Measurements from ENCODE around the gene NID2. TPM values are rescaled to one million over a fixed set of nuclear protein-coding genes. Genes with fewer than 3 reads are reported as not detected.

NID2 gene
- total RNA-seq, 1 donor from 2014 or later = 24.7 TPM

GRCh38 chr14:52054678-52055077 lies 14.2 kb downstream of the NID2 start:
- no peaks in the 10 kb centered on the region for H3K36me3 ChIP-seq
- H3K4me2 ChIP-seq = no peak overlapping the region
- no peaks in the 10 kb centered on the region for H3F3A ChIP-seq (ENCODE audit: low read depth)
- H3K27me3 ChIP-seq = no peaks in the 10 kb centered on the region
- no peak for TF ChIP-seq EZH2phosphoT487 (IDR thresholded peaks at IDR 0.05)
- no peak for TF ChIP-seq CTCF (IDR thresholded peaks at IDR 0.05)
- no peak overlapping the region for H2AFZ ChIP-seq (replicated peaks)
- no peak overlapping the region for H3K4me3 ChIP-seq
- Mint-ChIP-seq H3K4me3 (no peak overlapping the region), H3K36me3 (peaks cover 2% of the 10 kb centered on the region), H3K9me3 (no peaks in the 10 kb centered on the region), H3K4me1 (peaks cover under 1% of the 10 kb centered on the region), H3K27me3 (ENCODE audit: insufficient read depth, low read depth) (peaks cover 2% of the 10 kb centered on the region), H3K27ac (no peak overlapping the region)
- H3K27ac ChIP-seq = no peak overlapping the region
- no peaks in the 10 kb centered on the region for H3K4me1 ChIP-seq
- H3K9ac ChIP-seq = no peak overlapping the region
- no peaks in the 10 kb centered on the region for H3K9me3 ChIP-seq (ENCODE audit: low read depth)
- H3K79me2 ChIP-seq (ENCODE audit: low read depth) = no peaks in the 10 kb centered on the region
- DNase-seq (ENCODE audit: low spot score) = no peak
- H4K20me1 ChIP-seq (ENCODE audit: low read depth) = no peaks in the 10 kb centered on the region

GRCh38 chr14:52053044-52053443 lies 15.8 kb downstream of the NID2 start:
- H3K36me3 Mint-ChIP-seq = peaks cover 2% of the 10 kb centered on the region
- no peak for TF ChIP-seq CTCF (IDR thresholded peaks at IDR 0.05)
- TF ChIP-seq EZH2 (IDR thresholded peaks at IDR 0.05) = no peak
- no peak overlapping the region for H3K27ac ChIP-seq
- H4K20me1 ChIP-seq (ENCODE audit: low read depth) = no peaks in the 10 kb centered on the region
- no peaks in the 10 kb centered on the region for H3K36me3 ChIP-seq
- H3K9me3 ChIP-seq (ENCODE audit: low read depth) = no peaks in the 10 kb centered on the region
- H3K27ac Mint-ChIP-seq = peak overlapping the region; percentile 34
- no peak overlapping the region for H3K4me3 ChIP-seq
- DNase-seq (ENCODE audit: low spot score) = no peak
- H3K9ac ChIP-seq = no peak overlapping the region
- H3K27me3 ChIP-seq = no peaks in the 10 kb centered on the region
- H3F3A ChIP-seq (ENCODE audit: low read depth) = no peaks in the 10 kb centered on the region
- H3K27me3 Mint-ChIP-seq (ENCODE audit: insufficient read depth, low read depth) = peaks cover 2% of the 10 kb centered on the region
- no peak overlapping the region for H3K4me2 ChIP-seq
- peaks cover 6% of the 10 kb centered on the region for H3K4me1 Mint-ChIP-seq
- H3K4me3 Mint-ChIP-seq = no peak overlapping the region
- no peaks in the 10 kb centered on the region for H3K9me3 Mint-ChIP-seq
- no peak overlapping the region for H2AFZ ChIP-seq (replicated peaks)
- H3K79me2 ChIP-seq (ENCODE audit: low read depth) = no peaks in the 10 kb centered on the region
- no peaks in the 10 kb centered on the region for H3K4me1 ChIP-seq

DNA sequence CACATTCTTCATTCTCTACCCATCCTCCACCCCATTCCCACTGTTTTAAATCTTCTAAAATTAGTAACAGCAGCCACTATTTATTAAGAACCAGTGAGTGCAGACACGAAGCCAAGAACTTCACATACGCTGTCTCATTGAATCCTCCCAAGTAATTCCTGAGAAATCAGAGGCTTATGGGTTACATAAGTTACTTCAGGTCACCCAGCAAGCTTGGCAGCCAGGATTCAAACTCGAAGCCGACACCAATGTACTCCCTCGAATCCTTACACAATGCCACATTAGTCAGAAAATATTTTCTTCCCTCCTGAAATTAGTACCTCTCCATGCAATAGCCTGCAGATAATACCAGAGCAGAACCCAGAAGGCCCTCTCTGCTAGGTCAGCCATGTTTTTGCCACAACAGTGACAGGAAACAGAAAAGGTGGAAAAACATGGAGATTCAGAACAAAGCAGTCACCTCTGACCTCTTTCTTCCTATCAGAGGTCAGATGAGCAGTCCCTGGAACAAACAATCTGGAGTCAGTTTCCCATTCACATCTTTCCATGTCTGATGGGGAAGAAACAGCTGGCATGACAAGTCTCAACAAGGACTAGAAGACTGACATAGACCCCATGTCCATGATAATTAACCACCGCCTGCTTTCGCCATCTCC lies 16.4 kb downstream of the NID2 start:
- Histone ChIP-seq H2AFZ (replicated peaks) (no peak overlapping the region), H4K20me1 (ENCODE audit: low read depth) (no peaks in the 10 kb centered on the region), H3K4me1 (no peaks in the 10 kb centered on the region), H3K9me3 (ENCODE audit: low read depth) (no peaks in the 10 kb centered on the region), H3K79me2 (ENCODE audit: low read depth) (no peaks in the 10 kb centered on the region), H3F3A (ENCODE audit: low read depth) (no peaks in the 10 kb centered on the region), H3K4me3 (no peak overlapping the region), H3K27me3 (no peaks in the 10 kb centered on the region), H3K4me2 (no peak overlapping the region), H3K9ac (no peak overlapping the region), H3K36me3 (no peaks in the 10 kb centered on the region), H3K27ac (no peak overlapping the region)
- Mint-ChIP-seq H3K36me3 (peaks cover 2% of the 10 kb centered on the region), H3K27ac (peak overlapping the region; percentile 34), H3K9me3 (no peaks in the 10 kb centered on the region), H3K27me3 (ENCODE audit: insufficient read depth, low read depth) (peaks cover 2% of the 10 kb centered on the region), H3K4me3 (no peak overlapping the region), H3K4me1 (peaks cover 6% of the 10 kb centered on the region)
- no peak for DNase-seq (ENCODE audit: low spot score)
- no peak for TF ChIP-seq CTCF (IDR thresholded peaks at IDR 0.05)
- TF ChIP-seq EZH2 (IDR thresholded peaks at IDR 0.05) = no peak
- no peak for TF ChIP-seq EZH2phosphoT487 (IDR thresholded peaks at IDR 0.05)
